OCI-LY3 (cell line): ENCODE data around the gene ALKBH2.

Experiments used
- H2AFZ ChIP-seq: fragments of 200-600, 300-600 bp; shearing (Covaris generic); 2 replicates; pipeline ENCODE4 v1.6.0; 2014; ENCODE audit warnings: antibody characterized with exemption, low read depth, low read length
- H3K27ac ChIP-seq: fragments of 200-600, 300-600 bp; sonication (generic); 2 replicates; pipeline ENCODE4 v1.5.1; 2014; ENCODE audit warnings: mild to moderate bottlenecking, low read length, moderate library complexity, mixed read lengths
- H3K27me3 ChIP-seq: fragments of 200-600, 300-600 bp; sonication (generic); 2 replicates; pipeline ENCODE4 v1.6.1; 2014; ENCODE audit warnings: low read depth, low read length, mixed read lengths
- H3K36me3 ChIP-seq: fragments of 200-600, 300-600 bp; sonication (generic); replicated peaks from 2 replicates; pipeline ENCODE3; 2014; ENCODE audit warnings: low read depth, low read length, mixed read lengths
- H3K4me1 ChIP-seq: fragments of 300-600, 200-600 bp; sonication (generic); 2 replicates; pipeline ENCODE4 v1.6.1; 2014; ENCODE audit warnings: low read length, mixed read lengths
- H3K4me2 ChIP-seq: fragments of 200-600, 300-600 bp; sonication (generic); 2 replicates; pipeline ENCODE4 v1.6.1; 2014; ENCODE audit warnings: low read length, mixed read lengths
- H3K4me3 ChIP-seq: fragments of 300-600, 200-600 bp; sonication (generic); 2 replicates; pipeline ENCODE4 v1.5.1; 2014; ENCODE audit warnings: antibody characterized with exemption, mild to moderate bottlenecking, low read length, moderate library complexity
- H3K79me2 ChIP-seq: fragments of 300-600, 200-600 bp; shearing (Covaris generic); 2 replicates; pipeline ENCODE4 v1.6.1; 2014; ENCODE audit warnings: mild to moderate bottlenecking, low read length, mixed read lengths
- H3K9ac ChIP-seq: fragments of 300-600, 200-600 bp; shearing (Covaris generic); 2 replicates; pipeline ENCODE4 v1.6.0; 2014; ENCODE audit warnings: mild to moderate bottlenecking, low read length, moderate library complexity
- H3K9me3 ChIP-seq: fragments of 200-600, 300-600 bp; shearing (Covaris generic); 2 replicates; pipeline ENCODE4 v1.6.1; 2014; ENCODE audit warnings: low read length, mixed read lengths; ENCODE audit not compliant: insufficient read depth
- H4K20me1 ChIP-seq: fragments of 200-600, 300-600 bp; sonication (generic); 2 replicates; pipeline ENCODE4 v1.6.1; 2016; ENCODE audit warnings: low read length, mixed read lengths; ENCODE audit not compliant: insufficient read depth
- CTCF ChIP-seq: fragments of 200-600, 300-600 bp; sonication (generic); IDR thresholded peaks from 2 replicates; pipeline ENCODE4 v1.5.1; 2014; ENCODE audit warnings: antibody characterized with exemption, low read length, low read depth
- EZH2phosphoT487 ChIP-seq: fragments of 200-600 bp; shearing (Covaris generic); IDR thresholded peaks from 2 replicates; pipeline ENCODE4 v1.6.1; 2018; ENCODE audit warnings: antibody characterized with exemption, mixed run types, low read depth

The ALKBH2 gene

DNA sequence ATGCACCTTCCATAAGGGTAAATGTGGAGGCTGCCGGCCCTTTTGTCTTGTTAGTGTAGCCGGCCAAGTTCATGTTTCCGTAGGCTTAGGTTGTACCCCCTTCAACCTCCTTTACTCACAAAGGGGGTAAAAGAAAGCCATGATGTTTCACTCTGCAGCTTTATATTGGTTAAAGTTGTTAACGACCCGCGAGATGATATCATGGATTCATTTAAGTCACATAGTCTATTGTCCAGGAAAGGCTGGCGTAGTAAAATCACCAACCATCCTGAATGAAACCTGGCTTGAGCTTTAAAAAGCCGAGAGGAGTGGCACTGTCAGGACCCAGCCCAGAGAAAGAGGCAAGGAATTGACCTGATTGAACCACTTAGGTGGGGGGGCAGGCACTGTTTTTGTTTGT lies 5.4 kb upstream of the ALKBH2 start:
- H3K27me3 ChIP-seq: no peaks in the 10 kb centered on the region
- no peak overlapping the region for H2AFZ ChIP-seq
- H4K20me1 ChIP-seq: no peaks in the 10 kb centered on the region
- H3K9me3 ChIP-seq: no peaks in the 10 kb centered on the region
- H3K79me2 ChIP-seq: peaks cover 16% of the 10 kb centered on the region
- peak overlapping the region; percentile 65 for H3K9ac ChIP-seq
- peak overlapping the region; percentile 82 for H3K4me2 ChIP-seq
- peaks cover 18% of the 10 kb centered on the region for H3K4me1 ChIP-seq
- peaks cover 35% of the 10 kb centered on the region for H3K36me3 ChIP-seq
- TF ChIP-seq EZH2phosphoT487 (no peak), CTCF (no peak)
- H3K27ac ChIP-seq: no peak overlapping the region
- H3K4me3 ChIP-seq: peak overlapping the region; percentile 93

DNA sequence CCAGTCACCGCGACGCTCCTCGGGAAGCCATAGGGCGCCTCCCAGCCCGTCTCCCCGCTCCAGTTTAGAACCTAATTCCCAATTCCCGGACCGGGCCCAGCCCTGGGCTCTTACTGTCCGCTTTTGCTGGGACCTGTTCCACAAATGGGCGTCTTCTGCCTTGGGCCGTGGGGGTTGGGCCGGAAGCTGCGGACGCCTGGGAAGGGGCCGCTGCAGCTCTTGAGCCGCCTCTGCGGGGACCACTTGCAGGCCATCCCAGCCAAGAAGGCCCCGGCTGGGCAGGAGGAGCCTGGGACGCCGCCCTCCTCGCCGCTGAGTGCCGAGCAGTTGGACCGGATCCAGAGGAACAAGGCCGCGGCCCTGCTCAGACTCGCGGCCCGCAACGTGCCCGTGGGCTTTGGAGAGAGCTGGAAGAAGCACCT lies 4.9 kb upstream of the ALKBH2 start:
- TF ChIP-seq EZH2phosphoT487 (no peak), CTCF (no peak)
- peaks cover 30% of the 10 kb centered on the region for H3K36me3 ChIP-seq
- H3K9me3 ChIP-seq: no peaks in the 10 kb centered on the region
- H3K4me1 ChIP-seq: peaks cover 20% of the 10 kb centered on the region
- peak overlapping the region; percentile 82 for H3K4me2 ChIP-seq
- peak overlapping the region; percentile 93 for H3K4me3 ChIP-seq
- peak overlapping the region; percentile 65 for H3K9ac ChIP-seq
- no peak overlapping the region for H3K27ac ChIP-seq
- peaks cover 17% of the 10 kb centered on the region for H3K79me2 ChIP-seq
- no peaks in the 10 kb centered on the region for H4K20me1 ChIP-seq
- no peak overlapping the region for H2AFZ ChIP-seq
- no peaks in the 10 kb centered on the region for H3K27me3 ChIP-seq

DNA sequence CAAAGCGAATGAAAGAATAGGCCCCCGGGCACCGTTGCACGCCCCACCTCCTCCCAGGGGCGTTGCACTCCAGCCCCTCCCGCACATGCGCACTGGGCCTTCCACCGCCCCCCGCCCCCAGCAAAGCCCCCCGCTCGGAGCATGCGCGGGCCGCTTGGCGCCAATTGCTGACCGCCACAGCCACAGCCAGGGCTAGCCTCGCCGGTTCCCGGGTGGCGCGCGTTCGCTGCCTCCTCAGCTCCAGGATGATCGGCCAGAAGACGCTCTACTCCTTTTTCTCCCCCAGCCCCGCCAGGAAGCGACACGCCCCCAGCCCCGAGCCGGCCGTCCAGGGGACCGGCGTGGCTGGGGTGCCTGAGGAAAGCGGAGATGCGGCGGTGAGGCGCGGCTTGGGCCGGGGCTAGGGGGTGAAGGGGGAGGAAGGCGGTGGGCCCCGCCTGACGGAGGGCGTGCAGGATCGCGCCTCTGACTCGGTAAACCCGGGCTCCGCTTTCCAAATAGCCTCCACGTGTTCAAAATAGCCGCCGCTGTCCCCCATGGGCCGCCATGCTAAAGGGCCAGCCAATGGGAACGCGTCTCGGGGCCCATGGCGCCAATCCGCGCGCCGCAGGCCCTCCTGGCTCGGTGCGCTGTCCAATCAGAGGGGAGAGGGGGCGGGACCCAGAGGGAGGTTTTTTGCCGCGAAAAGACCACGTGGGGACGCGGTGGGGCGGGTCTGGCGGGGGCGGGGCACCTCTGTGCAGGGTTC lies 4.3 kb upstream of the ALKBH2 start, which contains the start of gene UNG:
TSS of gene UNG (plus strand) at position 163 of the 748 bp plus-strand sequence. CDS start at position 246, 83 bp downstream.
- H3K27ac ChIP-seq: peak within 1 kb of the TSS; percentile 51
- TF ChIP-seq EZH2phosphoT487 (no peak), CTCF (no peak)

DNA sequence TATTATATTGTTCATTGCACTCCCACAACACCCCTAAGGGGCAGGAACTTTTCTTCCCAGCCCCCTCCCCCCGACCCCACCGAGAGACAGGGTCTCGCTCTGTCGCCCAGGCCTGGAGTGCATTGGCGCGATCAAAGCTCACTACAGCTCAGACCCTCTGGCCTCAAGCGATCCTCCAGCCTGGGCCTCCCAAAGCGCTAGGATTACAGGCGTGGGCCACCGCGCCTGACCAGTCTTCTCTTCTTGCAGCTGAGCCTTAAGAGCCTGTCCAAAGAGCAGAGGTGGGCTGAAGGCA lies 3.8 kb upstream of the ALKBH2 start:
- H3K27me3 ChIP-seq: no peaks in the 10 kb centered on the region
- TF ChIP-seq CTCF (no peak), EZH2phosphoT487 (no peak)
- no peaks in the 10 kb centered on the region for H4K20me1 ChIP-seq
- H3K4me1 ChIP-seq: peaks cover 26% of the 10 kb centered on the region
- peak overlapping the region; percentile 77 for H3K9ac ChIP-seq
- H3K4me3 ChIP-seq: peak overlapping the region; percentile 93
- peaks cover 28% of the 10 kb centered on the region for H3K79me2 ChIP-seq
- H3K36me3 ChIP-seq: peaks cover 30% of the 10 kb centered on the region
- H2AFZ ChIP-seq: peak overlapping the region; percentile 94
- no peaks in the 10 kb centered on the region for H3K9me3 ChIP-seq
- H3K27ac ChIP-seq: no peak overlapping the region; the same call in 1 of the 2 replicates
- peak overlapping the region; percentile 85 for H3K4me2 ChIP-seq

More for the DNA sequence above, 4.3 kb upstream of the ALKBH2 start, which contains the start of gene UNG:
- Histone ChIP-seq H3K9ac (peak within 1 kb of the TSS; percentile 77), H3K4me3 (peak within 1 kb of the TSS; percentile 93), H4K20me1 (no peaks in the 10 kb centered on the region), H3K9me3 (no peaks in the 10 kb centered on the region), H2AFZ (peak within 1 kb of the TSS; percentile 94), H3K36me3 (peaks cover 29% of the 10 kb centered on the region), H3K79me2 (peaks cover 23% of the 10 kb centered on the region), H3K4me2 (peak within 1 kb of the TSS; percentile 85), H3K27me3 (no peaks in the 10 kb centered on the region), H3K4me1 (peaks cover 21% of the 10 kb centered on the region)
